SK-N-SH (cell line): Measurements from ENCODE around the gene CMTM8. TPM values are rescaled to one million over a fixed set of nuclear protein-coding genes. Genes with fewer than 3 reads are reported as not detected.

Source experiments
- CTCF ChIA-PET: fragments of 300-600, 350-600 bp; formaldehyde crosslinking; extraction: SDS; loops from one replicate; lab custom pipeline; 2021; lab: Yijun Ruan, JAX
- POLR2A ChIA-PET: fragments of 350-600 bp; sonication (Branson Sonifier 250); formaldehyde crosslinking; extraction: SDS; loops from one replicate; lab custom pipeline; 2020; ENCODE audit warnings: antibody characterized with exemption, inconsistent platforms; lab: Yijun Ruan, JAX
- DNase-seq: peaks from one replicate; pipeline ENCODE4 v3.0.0; 2012
- H2AFZ ChIP-seq: fragments of 200-600 bp; sonication (generic); 2 replicates; pipeline ENCODE4 v1.8.1; 2016; ENCODE audit warnings: antibody characterized with exemption, mild to moderate bottlenecking, low read depth
- H3F3A ChIP-seq: fragments of 200-600 bp; sonication (generic); replicated peaks from 2 replicates; pipeline ENCODE3; 2016; ENCODE audit warnings: antibody characterized with exemption, mild to moderate bottlenecking; ENCODE audit not compliant: insufficient read depth
- H3K27ac ChIP-seq, 2 experiments: fragments of 200-500 bp in 1 of 2; fragments of 200-600 bp in 1 of 2; sonication (Bioruptor generic) in 1 of 2; sonication (generic), shearing (Covaris generic) in 1 of 2; 2 replicates each; pipeline versions ENCODE4 v1.5.1 to v1.6.1; 2014 to 2016; ENCODE audit warnings: low read depth in 2 of 2, inconsistent platforms in 1 of 2, low read length in 1 of 2, mild to moderate bottlenecking in 1 of 2, mixed read lengths in 1 of 2
- H3K27me3 ChIP-seq: fragments of 200-600 bp; sonication (generic), shearing (Covaris generic); 2 replicates; pipeline ENCODE4 v1.6.1; 2016; ENCODE audit warnings: mixed run types; ENCODE audit not compliant: insufficient read depth
- H3K36me3 ChIP-seq, 2 experiments: fragments of 200-500 bp in 1 of 2; fragments of 200-600 bp in 1 of 2; sonication (Bioruptor generic) in 1 of 2; sonication (generic) in 1 of 2; replicated peaks in 1 of 2; 2 replicates each; pipeline versions ENCODE3 to v1.5.1; 2014 to 2016; ENCODE audit warnings: low read length in 1 of 2, mild to moderate bottlenecking in 1 of 2; ENCODE audit not compliant: insufficient read depth in 2 of 2, control insufficient read depth in 1 of 2
- H3K4me1 ChIP-seq, 2 experiments: fragments of 200-500 bp in 1 of 2; fragments of 200-600 bp in 1 of 2; sonication (Bioruptor generic) in 1 of 2; sonication (generic), shearing (Covaris generic) in 1 of 2; 2 replicates each; pipeline versions ENCODE4 v1.5.1 to v1.6.1; 2014 to 2016; ENCODE audit warnings: low read depth in 1 of 2, low read length in 1 of 2, mixed run types in 1 of 2; ENCODE audit not compliant: insufficient read depth in 2 of 2, control insufficient read depth in 1 of 2
- H3K4me2 ChIP-seq: fragments of 200-600 bp; sonication (generic), shearing (Covaris generic); 2 replicates; pipeline ENCODE4 v1.6.1; 2017; ENCODE audit warnings: mixed run types
- H3K4me3 ChIP-seq, 2 experiments: fragments of 200-500 bp in 1 of 2; fragments of 200-600 bp in 1 of 2; sonication (Bioruptor generic) in 1 of 2; sonication (generic), shearing (Covaris generic) in 1 of 2; 2 replicates each; pipeline versions ENCODE4 v1.5.1 to v1.8.1; 2014 to 2016; ENCODE audit warnings: low read depth in 2 of 2, inconsistent platforms in 1 of 2, low read length in 1 of 2, mild to moderate bottlenecking in 1 of 2, mixed read lengths in 1 of 2, moderate library complexity in 1 of 2
- H3K79me2 ChIP-seq: fragments of 200-600 bp; sonication (generic); 2 replicates; pipeline ENCODE4 v1.8.1; 2017; ENCODE audit warnings: mild to moderate bottlenecking; ENCODE audit not compliant: insufficient read depth
- H3K9ac ChIP-seq: fragments of 200-600 bp; sonication (generic); 2 replicates; pipeline ENCODE4 v1.6.1; 2017; ENCODE audit warnings: mixed run types
- H3K9me2 ChIP-seq: fragments of 200-600 bp; sonication (generic); 2 replicates; pipeline ENCODE4 v1.6.1; 2017; ENCODE audit warnings: mixed run types
- H3K9me3 ChIP-seq: fragments of 200-600 bp; sonication (generic); 2 replicates; pipeline ENCODE4 v1.6.1; 2017; ENCODE audit warnings: mixed run types, mild to moderate bottlenecking, moderate library complexity
- H4K20me1 ChIP-seq: fragments of 200-600 bp; sonication (generic); 2 replicates; pipeline ENCODE4 v1.6.1; 2017; ENCODE audit warnings: mild to moderate bottlenecking, mixed run types; ENCODE audit not compliant: insufficient read depth
- CHD2 ChIP-seq: fragments of 150-350 bp; IDR thresholded peaks from 2 replicates; pipeline ENCODE4 v1.6.1; 2018; ENCODE audit warnings: low read length; ENCODE audit not compliant: partially characterized antibody
- CTCF ChIP-seq: fragments of 200-600 bp; sonication (generic); IDR thresholded peaks from 2 replicates; pipeline ENCODE4 v1.6.1; 2017; ENCODE audit warnings: antibody characterized with exemption, mild to moderate bottlenecking, moderate library complexity
- EZH2phosphoT487 ChIP-seq: fragments of 200-600 bp; sonication (generic); IDR thresholded peaks from 2 replicates; pipeline ENCODE4 v1.6.1; 2017; ENCODE audit warnings: low read depth, mixed run types, mild to moderate bottlenecking, antibody characterized with exemption, moderate library complexity, borderline replicate concordance
- FOXJ3 ChIP-seq: sonication (generic); formaldehyde crosslinking; IDR thresholded peaks from 2 replicates; pipeline ENCODE4 v1.5.1; 2020; ENCODE audit warnings: mild to moderate bottlenecking, missing genetic modification reagents
- IRF3 ChIP-seq: fragments of 150-350 bp; IDR thresholded peaks from 2 replicates; pipeline ENCODE4 v1.6.1; 2016; ENCODE audit warnings: mild to moderate bottlenecking, low read depth, low read length
- MEF2A ChIP-seq: IDR thresholded peaks from 2 replicates; pipeline ENCODE4 v1.4.0; 2012; ENCODE audit warnings: low read depth, borderline replicate concordance
- MXI1 ChIP-seq: IDR thresholded peaks from 2 replicates; pipeline ENCODE4 v1.6.1; 2012; ENCODE audit warnings: mild to moderate bottlenecking, low read depth, low read length, improper control_type of control experiment
- NRF1 ChIP-seq: IDR thresholded peaks from 2 replicates; pipeline ENCODE4 v1.6.1; 2012; ENCODE audit warnings: low read depth, mild to moderate bottlenecking, low read length
- PBX3 ChIP-seq: IDR thresholded peaks from 2 replicates; pipeline ENCODE4; 2012
- POLR2AphosphoS5 ChIP-seq: IDR thresholded peaks from 2 replicates; pipeline ENCODE4 v1.6.1; 2012; ENCODE audit warnings: low read depth, low read length
- RAD21 ChIP-seq: IDR thresholded peaks from 2 replicates; pipeline ENCODE4 v1.6.1; 2012; ENCODE audit warnings: mild to moderate bottlenecking, low read length
- REST ChIP-seq: IDR thresholded peaks from 2 replicates; pipeline ENCODE4 v1.6.1; 2012; ENCODE audit warnings: mild to moderate bottlenecking, low read depth, low read length, moderate library complexity
- SIN3A ChIP-seq: IDR thresholded peaks from 2 replicates; pipeline ENCODE4 v1.6.1; 2012; ENCODE audit warnings: low read depth, mild to moderate bottlenecking, low read length, moderate library complexity, borderline replicate concordance
- SMC3 ChIP-seq: IDR thresholded peaks from 2 replicates; pipeline ENCODE4 v1.6.1; 2012; ENCODE audit warnings: low read depth, low read length, improper control_type of control experiment
- TAF1 ChIP-seq: IDR thresholded peaks from 2 replicates; pipeline ENCODE4 v1.6.1; 2012; ENCODE audit warnings: low read depth, mild to moderate bottlenecking, low read length, moderate library complexity, borderline replicate concordance
- USF2 ChIP-seq: fragments of 150-350 bp; IDR thresholded peaks from 2 replicates; pipeline ENCODE4 v1.6.1; 2017; ENCODE audit warnings: antibody characterized with exemption, low read length, low read depth, borderline replicate concordance
- ZBTB33 ChIP-seq: IDR thresholded peaks from 2 replicates; pipeline ENCODE4 v1.4.0; 2012; ENCODE audit warnings: low read depth, borderline replicate concordance
- WGBS: methylation state at CpG from one replicate; pipeline ENCODE4 v1.1.6; 2017; ENCODE audit warnings: low lambda C conversion rate; 5-methylcytosine and 5-hydroxymethylcytosine counted together
- polyA plus RNA-seq, 3 experiments: library from polyadenylated mRNA; depleted of rRNA; stranded (reverse); fragments of >200 nt; gene quantifications; 2 replicates each; pipeline ENCODE4 v1.2.3, GENCODE V29; 2012

CMTM8 gene
- polyA plus RNA-seq, 1 of the 3 experiments (the other 2 are of a cell fraction), result 9.7 TPM

- POLR2A ChIA-PET, result no interaction called here
- no peaks in the 10 kb centered on the region for H4K20me1 ChIP-seq
- H3K9ac ChIP-seq, result no peak overlapping the region
Observed at GRCh38 chr3:32387512-32387911, 149.0 kb downstream of the CMTM8 start.

More at GRCh38 chr3:32387512-32387911, 149.0 kb downstream of the CMTM8 start:
- no peaks in the 10 kb centered on the region for H3K9me3 ChIP-seq
- no peak overlapping the region for H3K4me2 ChIP-seq
- WGBS, result 57% methylated on average over 2 of the region's 2 CpGs
- no peaks in the 10 kb centered on the region for H3K9me2 ChIP-seq
- no peaks in the 10 kb centered on the region for H3K36me3 ChIP-seq
- H3K4me1 ChIP-seq, result peaks cover 0 to 13% of the 10 kb centered on the region in 2 experiments; a peak in 1 of 4 replicates
- CTCF ChIA-PET, result interaction anchor here (2.2 to 5.3 kb wide), 2 partner anchors 12 to 13 kb away, joined by 4 to 38 read pairs; no protein-coding TSS in a partner anchor
- H3F3A ChIP-seq, result no peaks in the 10 kb centered on the region
- no peak overlapping the region for H3K4me3 ChIP-seq
- DNase-seq, result no peak
- H3K79me2 ChIP-seq, result peaks cover 5% of the 10 kb centered on the region; the same call in 1 of the 2 replicates
- no peaks in the 10 kb centered on the region for H3K27me3 ChIP-seq
- H2AFZ ChIP-seq, result no peak overlapping the region
- H3K27ac ChIP-seq, result no peak overlapping the region
- TF ChIP-seq CHD2, result no peak
- TF ChIP-seq SIN3A, result no peak
- TF ChIP-seq EZH2phosphoT487, result no peak
- TF ChIP-seq MXI1, result no peak
- TF ChIP-seq RAD21, result no peak
- no peak for TF ChIP-seq POLR2AphosphoS5
- no peak for TF ChIP-seq NRF1
- no peak for TF ChIP-seq IRF3
- no peak for TF ChIP-seq USF2
- no peak for TF ChIP-seq FOXJ3 (CRISPR knock-in tag)
- TF ChIP-seq ZBTB33, result no peak
- TF ChIP-seq TAF1, result no peak
- TF ChIP-seq CTCF, result no peak
- TF ChIP-seq PBX3, result no peak
- TF ChIP-seq REST, result no peak
- no peak for TF ChIP-seq MEF2A
- TF ChIP-seq SMC3, result no peak
